ENCODE data around the gene VWA1. TPM values are rescaled to one million over a fixed set of nuclear protein-coding genes. Genes with fewer than 3 reads are reported as not detected.
"Not testable (repeated sequence)": the region's sequence is repeated elsewhere in the genome, so short reads cannot be mapped to it uniquely, and the experiment has no call there.

VWA1 gene
- total and polyA plus RNA-seq, 4 donors, result 18.3 to 81.3 (median 32.2) TPM

GRCh38 chr1:1415751-1416150 lies 19.7 kb upstream of the VWA1 start:
- Histone ChIP-seq H3K4me3 (ENCODE audit: low read depth in 1 of 3, low read length in 3 of 3) (no peak overlapping the region), H3K4me1 (ENCODE audit: control insufficient read depth in 4 of 4, insufficient read depth in 4 of 4, low read length in 3 of 4) (peaks cover 0 to 8% (median 3%) of the 10 kb centered on the region in 4 donors), H3K27ac (ENCODE audit: low read depth in 1 of 2, low read length in 2 of 2) (no peak overlapping the region), H3K9me3 (ENCODE audit: control insufficient read depth in 4 of 4, low read length in 3 of 4) (no peaks in the 10 kb centered on the region), H3K36me3 (ENCODE audit: control insufficient read depth in 4 of 4, insufficient read depth in 3 of 4, low read depth in 1 of 4, low read length in 3 of 4) (no peaks in the 10 kb centered on the region), H3K27me3 (ENCODE audit: control insufficient read depth in 4 of 4, insufficient read depth in 4 of 4, low read length in 3 of 4) (no peaks in the 10 kb centered on the region), H3K9ac (ENCODE audit: low read depth in 1 of 2, low read length in 2 of 2) (no peak overlapping the region)
- DNase-seq (ENCODE audit: low spot score), result no peak
- TF ChIP-seq HNF4A (conservative IDR thresholded peaks at IDR 0.05) (no peak), YY1 (IDR thresholded peaks at IDR 0.05) (no peak), TAF1 (conservative IDR thresholded peaks at IDR 0.05) (no peak), FOXA1 (IDR thresholded peaks at IDR 0.05) (no peak), RAD21 (IDR thresholded peaks at IDR 0.05) (no peak), NR2F2 (IDR thresholded peaks at IDR 0.05) (no peak), FOXA2 (IDR thresholded peaks at IDR 0.05) (no peak), GABPA (IDR thresholded peaks at IDR 0.05 in 1 of 2, conservative IDR thresholded peaks at IDR 0.05 in 1 of 2) (no peak), ZBTB33 (IDR thresholded peaks at IDR 0.05) (no peak), MAX (IDR thresholded peaks at IDR 0.05) (no peak), CTCF (IDR thresholded peaks at IDR 0.05; ENCODE audit: low read depth, low read length, missing input control) (no peak), RXRA (IDR thresholded peaks at IDR 0.05) (no peak), SP1 (IDR thresholded peaks at IDR 0.05) (no peak), ATF3 (IDR thresholded peaks at IDR 0.05) (no peak), REST (IDR thresholded peaks at IDR 0.05) (no peak)
- 85% methylated on average over 13 of the region's 13 CpGs for WGBS

- H3K9me3 ChIP-seq (ENCODE audit: control insufficient read depth in 4 of 4, low read length in 3 of 4); H3K4me3 ChIP-seq (ENCODE audit: low read depth in 1 of 3, low read length in 3 of 3); H3K36me3 ChIP-seq (ENCODE audit: control insufficient read depth in 4 of 4, insufficient read depth in 3 of 4, low read depth in 1 of 4, low read length in 3 of 4); DNase-seq (ENCODE audit: low spot score); H3K4me1 ChIP-seq (ENCODE audit: control insufficient read depth in 4 of 4, insufficient read depth in 4 of 4, low read length in 3 of 4); H3K9ac ChIP-seq (ENCODE audit: low read depth in 1 of 2, low read length in 2 of 2); H3K27ac ChIP-seq (ENCODE audit: low read depth in 1 of 2, low read length in 2 of 2); H3K27me3 ChIP-seq (ENCODE audit: control insufficient read depth in 4 of 4, insufficient read depth in 4 of 4, low read length in 3 of 4): not testable (repeated sequence)
- WGBS, result 91% methylated on average over 5 of the region's 5 CpGs
These were observed 18.1 kb upstream of the VWA1 start for GRCh38 chr1:1417396-1417795.

GRCh38 chr1:1417825-1418463 lies 17.5 kb upstream of the VWA1 start:
- 94% methylated on average over 25 of the region's 25 CpGs for WGBS
- not testable (repeated sequence) for H3K9me3 ChIP-seq (ENCODE audit: control insufficient read depth in 4 of 4, low read length in 3 of 4); H3K36me3 ChIP-seq (ENCODE audit: control insufficient read depth in 4 of 4, insufficient read depth in 3 of 4, low read depth in 1 of 4, low read length in 3 of 4); H3K4me3 ChIP-seq (ENCODE audit: low read depth in 1 of 3, low read length in 3 of 3); H3K27me3 ChIP-seq (ENCODE audit: control insufficient read depth in 4 of 4, insufficient read depth in 4 of 4, low read length in 3 of 4); H3K27ac ChIP-seq (ENCODE audit: low read depth in 1 of 2, low read length in 2 of 2); H3K4me1 ChIP-seq (ENCODE audit: control insufficient read depth in 4 of 4, insufficient read depth in 4 of 4, low read length in 3 of 4); DNase-seq (ENCODE audit: low spot score); H3K9ac ChIP-seq (ENCODE audit: low read depth in 1 of 2, low read length in 2 of 2)

Data from liver (tissue), 9 donors.